ENCODE data around the gene RWDD4. TPM values are rescaled to one million over a fixed set of nuclear protein-coding genes. Genes with fewer than 3 reads are reported as not detected.

The RWDD4 gene
- total and polyA plus RNA-seq, 4 donors: 17.1 to 31.7 (median 18.8) TPM

Other genes with a start within 250 kb of the RWDD4 start
- 10 to 100 TPM; 12.0 to 15.4 TPM for gene CDKN2AIP, start 214.5 kb downstream of the RWDD4 start, total RNA-seq
- gene CDKN2AIP, start 214.5 kb downstream of the RWDD4 start, polyA plus RNA-seq: 10 to 100 TPM; 12.2 to 16.3 TPM
- gene ING2, start 154.1 kb downstream of the RWDD4 start, total RNA-seq: 10 to 100 TPM in 1 of 2 donors, 1 to 10 TPM in 1; 6.3 to 10.0 TPM
- 10 to 100 TPM in 1 of 2 donors, 1 to 10 TPM in 1; 9.7 to 22.3 TPM for gene ING2, start 154.1 kb downstream of the RWDD4 start, polyA plus RNA-seq
- gene TRAPPC11, start 108 bp upstream of the RWDD4 start, total RNA-seq: 10 to 100 TPM; 31.9 to 44.6 TPM
- gene TRAPPC11, start 108 bp upstream of the RWDD4 start, polyA plus RNA-seq: 10 to 100 TPM in 1 of 2 donors, 1 to 10 TPM in 1; 7.4 to 16.6 TPM
- gene STOX2, start 246.1 kb upstream of the RWDD4 start, total RNA-seq: 10 to 100 TPM in 1 of 2 donors, 1 to 10 TPM in 1; 5.7 to 10.9 TPM
- under 1 TPM; 0.13 to 0.51 TPM for gene STOX2, start 246.1 kb upstream of the RWDD4 start, polyA plus RNA-seq

All from aorta (tissue), 4 donors.